ENCODE measurements around the gene ANKRD34B. TPM values are rescaled to one million over a fixed set of nuclear protein-coding genes. Genes with fewer than 3 reads are reported as not detected.

Gene ANKRD34B
- total RNA-seq (2022; extraction: Qiagen RNA extraction; ENCODE audit: low read depth), result 0.07 to 0.13 TPM (median 0.12 TPM) in 3 of 5 replicates, not detected in the others

DNA sequence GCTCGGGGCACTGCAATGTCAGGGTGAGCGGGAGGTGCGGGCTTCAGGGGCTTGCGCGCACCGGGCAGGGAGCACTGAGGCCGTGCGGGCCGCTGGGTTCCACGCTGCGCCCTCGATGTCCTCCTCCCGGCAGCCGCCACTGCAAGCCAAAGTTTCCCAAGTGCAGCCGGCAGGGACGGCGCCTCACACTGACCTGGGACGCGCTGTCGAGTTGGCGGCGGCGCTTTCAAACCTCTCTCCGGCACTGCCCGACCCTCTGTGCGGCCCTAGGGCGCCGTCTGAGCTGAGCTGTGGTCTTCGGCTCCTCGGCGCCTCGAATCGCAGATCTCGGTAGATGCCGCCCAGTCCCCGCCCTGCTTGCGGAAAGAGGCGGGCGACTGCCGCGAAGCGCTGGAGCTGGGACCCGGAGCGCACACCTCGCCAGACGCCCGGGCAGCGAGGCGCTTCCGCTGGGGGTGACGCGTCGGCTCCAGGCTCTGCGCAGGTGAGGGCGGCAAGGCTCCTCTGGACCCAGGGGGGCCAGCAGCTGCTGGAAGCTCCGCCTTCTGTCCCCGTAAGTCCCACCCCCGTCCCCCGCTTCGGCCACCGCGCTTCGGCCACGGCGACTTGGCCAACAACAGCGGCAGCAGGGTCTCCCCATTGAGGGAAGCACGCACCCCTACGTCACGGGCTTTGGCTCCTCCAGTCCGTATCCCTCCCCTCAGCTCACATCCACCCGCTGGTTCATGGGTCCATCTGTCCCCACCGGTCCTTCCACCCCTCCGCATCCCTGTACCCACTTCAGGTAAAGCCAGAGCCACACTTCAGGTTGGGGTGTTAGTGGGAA is at the start of gene ANKRD34B:
Gene ANKRD34B, minus strand, starts transcription at position 320 of the 826 bp plus-strand sequence. CDS start 10,261 bp downstream, outside the sequence.

Other genes starting within 250 kb of the ANKRD34B start
- 11.5 to 25.6 TPM (median 15.2 TPM) in 5 replicates for gene ZFYVE16, start 162.2 kb downstream of the ANKRD34B start, total RNA-seq (2022; extraction: Qiagen RNA extraction; ENCODE audit: low read depth)
- 1.5 to 3.7 TPM (median 1.7 TPM) in 5 replicates for gene FAM151B, start 82.2 kb downstream of the ANKRD34B start, total RNA-seq (2022; extraction: Qiagen RNA extraction; ENCODE audit: low read depth)
- gene MSH3, start 84.4 kb upstream of the ANKRD34B start, total RNA-seq (2022; extraction: Qiagen RNA extraction; ENCODE audit: low read depth), result 6.5 to 8.7 TPM (median 8.0 TPM) in 5 replicates
- gene DHFR, start 84.7 kb upstream of the ANKRD34B start, total RNA-seq (2022; extraction: Qiagen RNA extraction; ENCODE audit: low read depth), result 47.2 to 70.9 TPM (median 52.9 TPM) in 5 replicates

All from A549 treated with CpdA at 1 μM for 4 hours (cell line).